Measurements from ENCODE around the gene GLCCI1. TPM values are rescaled to one million over a fixed set of nuclear protein-coding genes. Genes with fewer than 3 reads are reported as not detected.

The GLCCI1 gene
- total RNA-seq, 1 experiment from 2014 or later = 3.2 TPM

DNA sequence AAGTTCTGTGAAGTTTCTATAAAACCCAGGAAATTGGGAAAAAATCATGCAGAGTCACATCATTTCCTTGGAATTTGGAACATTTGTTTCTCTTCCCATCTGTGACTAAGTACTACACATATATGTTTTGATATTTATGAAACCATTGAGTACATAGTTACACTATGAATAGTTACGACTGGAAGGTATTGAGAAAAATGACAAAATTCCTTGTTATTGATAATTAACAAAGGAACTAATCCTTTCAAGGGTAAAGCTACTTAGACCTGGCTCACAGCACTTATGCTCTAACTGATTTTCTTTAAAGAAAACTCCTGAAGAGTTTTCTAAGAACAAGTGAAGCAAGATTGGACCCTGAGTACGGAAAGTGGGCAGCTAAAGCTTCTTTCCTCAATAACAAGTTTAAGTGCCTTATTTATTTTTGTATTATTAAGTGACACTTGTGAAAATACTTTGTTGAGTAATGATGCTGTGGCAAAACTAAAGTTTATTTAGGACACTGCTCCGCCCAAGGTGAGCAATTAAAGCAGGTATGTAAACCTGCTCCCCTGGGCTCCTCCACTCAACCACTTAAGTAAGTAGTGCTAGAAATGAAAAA lies 12.0 kb upstream of the GLCCI1 start:
- in situ Hi-C loops (cut with HindIII; ENCODE audit: low pct_unique_long_range_greater_than_20kb, low sequenced_read_pairs) = no loop called here
- no peak for DNase-seq (ENCODE audit: low read depth, low spot score)

DNA sequence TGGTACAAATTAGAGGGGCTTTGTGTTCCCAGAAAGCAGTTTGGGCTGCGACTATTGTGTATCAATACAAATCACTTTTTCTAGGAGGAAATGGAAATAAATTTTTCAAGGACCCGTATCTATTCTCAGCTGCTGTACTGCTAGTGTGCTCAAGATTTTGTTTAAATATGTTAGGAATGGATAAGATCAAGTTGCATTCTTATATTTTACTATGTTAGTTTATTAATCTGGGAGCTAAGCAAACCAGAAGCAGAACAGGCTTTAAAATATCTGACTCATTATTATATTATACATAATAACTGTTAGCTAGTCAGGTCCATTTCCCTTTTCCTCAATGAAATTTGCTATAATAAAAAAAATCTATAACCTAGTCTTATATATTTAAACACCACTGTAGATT lies 11.1 kb upstream of the GLCCI1 start:
- no peak for DNase-seq (ENCODE audit: low read depth, low spot score)
- in situ Hi-C loops (cut with HindIII; ENCODE audit: low pct_unique_long_range_greater_than_20kb, low sequenced_read_pairs) = no loop called here

DNA sequence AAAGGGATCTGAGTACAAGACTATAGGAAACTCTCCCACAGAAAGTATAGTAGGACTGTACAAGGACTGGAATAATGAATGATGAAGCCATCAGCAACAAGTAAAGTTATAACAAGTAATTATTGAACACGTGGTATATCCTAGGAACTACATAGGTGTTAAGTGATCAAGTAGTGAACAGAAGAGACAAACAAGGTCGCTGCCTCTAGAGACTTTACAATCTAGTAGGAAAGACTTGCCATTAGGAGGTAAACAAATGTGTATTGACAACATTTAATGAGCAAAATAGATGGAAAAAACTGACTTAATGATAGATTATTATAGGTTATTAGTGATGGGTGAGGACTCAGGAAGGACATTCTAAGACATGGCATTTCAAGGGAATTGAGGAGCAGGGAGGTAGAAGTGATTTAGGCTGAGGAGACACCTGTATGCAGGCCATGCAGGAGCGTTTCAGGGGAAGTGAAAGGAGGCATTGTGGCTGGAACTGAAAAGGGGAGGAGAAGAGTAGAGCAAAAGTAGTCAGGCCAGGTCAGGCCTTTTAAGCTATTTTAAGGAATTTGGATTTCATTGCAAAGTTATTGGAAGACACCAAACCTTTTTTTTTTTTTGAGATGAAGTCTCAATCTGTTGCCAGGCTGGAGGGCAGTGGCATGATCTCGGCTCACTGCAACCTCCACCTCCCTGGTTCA lies 8.5 kb upstream of the GLCCI1 start:
- DNase-seq (ENCODE audit: low read depth, low spot score) = no peak
- in situ Hi-C loops (cut with HindIII; ENCODE audit: low pct_unique_long_range_greater_than_20kb, low sequenced_read_pairs) = no loop called here

DNA sequence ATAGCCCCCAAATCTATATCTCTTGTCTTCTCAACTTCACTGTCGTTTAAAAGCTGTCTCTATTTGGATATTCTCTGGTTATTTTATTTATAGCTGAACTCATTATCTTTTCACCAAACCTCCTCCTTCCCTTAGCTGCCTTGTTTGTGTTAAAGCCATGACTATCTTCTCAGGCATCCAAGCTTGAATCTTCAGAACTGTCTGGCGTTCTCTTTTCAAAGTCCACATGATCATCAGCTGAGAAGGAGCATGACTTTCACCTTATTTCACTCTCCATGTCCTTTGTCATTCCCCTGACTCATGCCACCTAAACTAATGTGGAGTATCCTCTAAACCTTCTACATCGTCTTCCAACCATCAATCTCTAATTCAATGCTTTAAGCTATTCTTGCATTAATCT lies 5.7 kb upstream of the GLCCI1 start:
- in situ Hi-C loops (cut with HindIII; ENCODE audit: low pct_unique_long_range_greater_than_20kb, low sequenced_read_pairs) = no loop called here
- DNase-seq (ENCODE audit: low read depth, low spot score) = no peak

DNA sequence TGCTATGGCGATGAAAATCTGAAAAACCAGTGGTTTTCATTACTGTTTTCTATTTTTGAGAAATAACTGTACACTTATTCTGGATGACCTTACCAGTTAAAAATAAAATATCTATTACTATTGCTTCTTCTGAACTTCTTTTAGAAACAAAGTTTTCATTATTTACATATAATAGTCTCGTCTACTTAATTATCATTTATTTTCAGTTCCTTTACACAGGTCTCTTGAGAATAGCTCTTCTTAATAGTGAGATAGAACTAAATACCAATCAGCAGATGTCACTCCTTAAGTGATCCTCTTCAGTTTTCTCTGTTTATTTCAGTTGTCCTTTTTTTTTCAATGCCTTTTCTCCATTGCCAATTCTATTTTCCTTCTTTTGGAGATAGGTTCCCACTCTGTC lies 4.3 kb upstream of the GLCCI1 start:
- in situ Hi-C loops (cut with HindIII; ENCODE audit: low pct_unique_long_range_greater_than_20kb, low sequenced_read_pairs) = no loop called here

DNA sequence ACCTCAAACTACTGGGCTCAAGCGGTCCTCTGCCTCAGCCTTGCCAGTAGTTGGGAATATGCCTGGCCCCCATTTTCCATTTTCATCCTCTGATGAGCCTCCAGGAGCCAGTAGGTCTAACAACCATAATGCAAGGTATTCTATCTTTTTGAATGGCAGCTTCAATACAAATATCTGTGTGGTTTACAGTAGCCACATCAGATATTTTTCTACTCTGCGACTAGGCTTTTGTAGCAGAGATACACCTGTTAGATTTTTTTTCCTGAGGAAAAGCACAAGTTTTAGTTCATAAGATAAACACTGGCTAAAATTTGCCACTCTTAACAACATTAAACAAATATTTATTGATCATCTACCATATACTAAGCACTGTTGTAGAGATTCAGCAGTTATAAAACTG lies 3.9 kb upstream of the GLCCI1 start:
- DNase-seq (ENCODE audit: low read depth, low spot score) = no peak
- in situ Hi-C loops (cut with HindIII; ENCODE audit: low pct_unique_long_range_greater_than_20kb, low sequenced_read_pairs) = no loop called here

More for the DNA sequence above, 4.3 kb upstream of the GLCCI1 start:
- DNase-seq (ENCODE audit: low read depth, low spot score) = no peak

DNA sequence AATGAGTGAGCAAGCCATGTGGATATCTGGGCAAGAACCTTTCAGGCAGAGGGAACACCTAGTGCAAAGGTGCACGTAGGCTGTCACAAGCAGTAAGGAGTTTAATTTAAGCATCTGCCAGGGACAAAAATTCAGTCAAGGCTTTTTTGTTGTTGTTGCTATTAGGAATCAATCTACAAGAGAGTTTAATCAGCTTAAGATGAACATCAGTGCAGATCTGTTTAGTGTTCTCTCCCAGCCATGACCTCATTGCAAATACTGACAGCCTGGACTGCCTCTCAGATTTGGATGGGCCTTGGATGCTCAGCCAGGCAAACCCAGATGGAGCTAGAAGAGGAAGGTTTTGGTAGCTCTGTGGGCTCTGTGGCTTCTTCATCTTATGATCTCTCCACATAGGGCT lies 3.3 kb upstream of the GLCCI1 start:
- no peak for DNase-seq (ENCODE audit: low read depth, low spot score)
- in situ Hi-C loops (cut with HindIII; ENCODE audit: low pct_unique_long_range_greater_than_20kb, low sequenced_read_pairs) = no loop called here

DNA sequence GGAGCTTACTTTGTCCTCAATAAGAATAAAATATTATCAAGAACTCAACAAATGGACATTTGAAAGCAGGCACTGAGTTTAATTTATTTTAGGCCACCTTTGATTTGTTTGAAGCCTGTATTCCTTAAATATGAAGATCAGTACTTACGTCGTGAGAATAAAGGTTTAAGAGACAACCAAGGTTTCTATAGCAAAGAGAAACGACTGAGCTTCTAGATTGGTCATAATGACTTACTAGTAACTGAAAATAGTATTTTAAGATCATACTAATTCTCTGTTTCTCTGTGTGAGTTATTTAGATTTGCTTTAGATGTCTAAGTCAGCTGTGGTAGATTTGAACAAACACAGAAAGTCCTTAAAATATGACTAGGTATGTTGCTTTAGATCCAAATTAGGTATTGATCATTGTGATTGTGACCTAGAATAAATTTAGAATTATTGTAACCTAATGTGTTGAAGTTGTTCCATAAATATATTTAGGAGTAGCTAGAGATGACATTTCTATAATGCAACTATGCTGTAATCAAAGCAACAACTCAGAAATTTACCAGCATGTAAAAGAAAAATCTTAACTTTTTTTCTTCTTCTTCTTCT lies 2.4 kb upstream of the GLCCI1 start:
- DNase-seq (ENCODE audit: low read depth, low spot score) = no peak
- in situ Hi-C loops (cut with HindIII; ENCODE audit: low pct_unique_long_range_greater_than_20kb, low sequenced_read_pairs) = no loop called here

DNA sequence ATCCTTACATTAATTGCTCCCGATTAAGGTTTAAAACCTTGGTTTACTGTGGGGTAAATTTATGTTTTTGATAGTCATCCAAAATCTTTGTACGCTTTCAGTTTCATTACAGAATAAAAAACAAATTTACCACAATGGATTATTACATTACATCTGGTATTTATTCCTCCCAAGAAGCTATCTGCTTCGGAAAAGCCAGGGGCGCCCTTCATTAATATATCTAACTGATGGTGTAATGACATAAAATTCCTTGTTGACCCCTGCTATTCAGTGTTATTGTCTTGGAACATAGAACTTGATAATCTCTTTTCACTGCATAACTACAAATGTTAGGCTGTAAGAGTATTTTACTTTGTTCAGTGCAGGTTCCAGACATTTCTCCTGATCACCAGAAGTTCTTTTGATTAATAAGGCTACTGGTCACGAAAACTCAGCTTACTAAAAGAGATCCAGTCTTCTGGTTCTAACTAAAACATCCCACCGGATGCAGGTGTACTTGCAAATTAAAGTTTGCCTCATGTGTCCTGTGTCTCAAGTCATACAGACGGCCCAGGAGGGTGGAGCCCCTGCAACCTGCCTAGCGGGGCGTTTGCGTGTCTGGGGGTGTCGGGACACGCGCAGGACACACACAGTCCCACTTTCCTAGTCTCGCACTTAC lies 581 bp upstream of the GLCCI1 start:
- in situ Hi-C loops (cut with HindIII; ENCODE audit: low pct_unique_long_range_greater_than_20kb, low sequenced_read_pairs) = no loop called here
- DNase-seq (ENCODE audit: low read depth, low spot score) = no peak

DNA sequence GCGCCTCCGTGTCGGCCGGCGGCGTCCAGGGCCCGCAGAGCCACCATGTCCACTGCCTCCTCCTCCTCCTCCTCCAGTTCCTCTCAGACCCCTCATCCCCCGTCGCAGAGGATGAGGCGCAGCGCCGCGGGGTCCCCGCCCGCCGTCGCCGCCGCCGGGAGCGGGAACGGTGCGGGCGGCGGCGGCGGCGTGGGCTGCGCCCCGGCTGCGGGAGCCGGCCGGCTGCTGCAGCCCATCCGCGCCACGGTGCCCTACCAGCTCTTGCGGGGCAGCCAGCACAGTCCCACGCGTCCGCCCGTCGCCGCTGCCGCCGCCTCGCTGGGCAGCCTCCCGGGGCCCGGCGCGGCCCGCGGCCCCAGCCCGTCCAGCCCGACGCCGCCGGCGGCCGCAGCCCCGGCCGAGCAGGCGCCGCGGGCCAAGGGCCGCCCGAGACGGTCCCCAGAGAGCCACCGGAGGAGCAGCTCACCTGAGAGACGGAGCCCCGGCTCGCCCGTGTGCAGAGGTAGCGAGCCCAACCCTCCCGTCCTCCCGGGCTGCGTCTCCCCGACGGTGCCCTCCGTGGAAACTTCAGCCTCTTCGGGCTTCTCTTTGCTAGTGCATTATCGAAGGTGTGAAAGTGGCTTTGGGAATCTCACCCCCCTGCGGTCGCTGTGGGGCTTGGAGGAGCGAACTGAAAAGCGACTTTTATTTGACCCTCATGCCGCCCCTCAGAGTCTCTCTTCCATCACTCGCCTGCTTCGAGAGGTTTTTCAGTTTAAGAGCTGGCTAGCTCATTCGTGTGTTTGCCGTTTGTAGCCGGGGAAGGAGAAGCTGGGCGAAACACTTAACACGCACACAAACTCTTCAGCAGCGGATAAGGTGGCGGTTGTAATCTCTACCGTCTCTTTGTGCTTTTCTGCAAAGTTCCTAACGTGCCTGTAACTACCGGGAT lies 975 bp downstream of the GLCCI1 start:
- peak; percentile 47 for DNase-seq (ENCODE audit: low read depth, low spot score)
- in situ Hi-C loops (cut with HindIII; ENCODE audit: low pct_unique_long_range_greater_than_20kb, low sequenced_read_pairs) = no loop called here

DNA sequence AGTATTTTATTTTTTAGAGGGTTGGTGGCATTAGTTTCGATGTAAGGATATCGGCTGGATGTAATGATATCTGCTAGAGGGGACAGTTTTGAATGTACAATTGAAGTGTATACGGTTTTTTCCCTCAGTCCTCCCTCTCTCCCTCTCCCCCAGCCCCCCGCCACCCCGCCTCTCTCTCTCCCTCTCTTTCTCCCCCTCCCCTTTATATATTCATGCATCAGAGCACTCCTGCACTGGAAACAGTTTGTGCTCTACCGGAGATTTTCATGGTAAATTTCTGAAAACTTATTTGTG lies 1.6 kb downstream of the GLCCI1 start:
- no peak for DNase-seq (ENCODE audit: low read depth, low spot score)
- in situ Hi-C loops (cut with HindIII; ENCODE audit: low pct_unique_long_range_greater_than_20kb, low sequenced_read_pairs) = no loop called here

DNA sequence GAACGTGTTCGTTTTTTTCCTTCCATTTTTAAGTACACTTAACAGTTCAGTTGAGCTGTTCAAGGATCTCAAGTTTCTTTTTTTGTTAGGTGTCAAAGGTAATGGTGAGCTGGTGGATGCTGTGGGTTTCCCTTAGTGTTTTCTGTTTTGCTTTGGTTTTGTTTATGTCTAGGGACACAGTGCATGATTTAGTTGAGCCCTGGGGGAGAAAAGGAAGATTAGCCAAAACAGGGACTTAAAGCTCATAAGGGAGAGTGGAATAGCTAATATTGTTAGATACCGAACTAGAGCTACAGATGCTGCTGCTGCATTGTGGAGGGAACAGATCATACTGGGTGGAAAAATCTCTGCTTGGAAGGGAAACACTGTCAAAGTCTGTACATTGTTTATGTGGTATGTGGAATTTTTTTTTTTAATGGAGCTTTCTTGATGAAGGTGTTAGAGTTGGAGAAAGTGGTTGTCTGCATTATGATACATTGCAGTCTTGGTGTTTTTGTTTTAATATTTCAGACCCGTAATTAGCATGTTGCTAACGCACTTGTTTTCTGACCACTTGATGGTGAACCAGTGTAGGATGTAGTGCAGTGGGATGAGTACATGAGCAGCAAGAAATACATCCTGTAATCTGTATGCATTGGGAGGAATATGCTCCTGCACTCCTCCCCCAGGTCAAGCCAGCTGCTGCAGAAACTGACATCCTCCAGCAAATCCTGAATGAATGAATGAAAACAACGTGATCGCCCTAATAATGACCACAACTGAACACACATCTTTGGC lies 2.1 kb downstream of the GLCCI1 start:
- DNase-seq (ENCODE audit: low read depth, low spot score) = peak; percentile 35

DNA sequence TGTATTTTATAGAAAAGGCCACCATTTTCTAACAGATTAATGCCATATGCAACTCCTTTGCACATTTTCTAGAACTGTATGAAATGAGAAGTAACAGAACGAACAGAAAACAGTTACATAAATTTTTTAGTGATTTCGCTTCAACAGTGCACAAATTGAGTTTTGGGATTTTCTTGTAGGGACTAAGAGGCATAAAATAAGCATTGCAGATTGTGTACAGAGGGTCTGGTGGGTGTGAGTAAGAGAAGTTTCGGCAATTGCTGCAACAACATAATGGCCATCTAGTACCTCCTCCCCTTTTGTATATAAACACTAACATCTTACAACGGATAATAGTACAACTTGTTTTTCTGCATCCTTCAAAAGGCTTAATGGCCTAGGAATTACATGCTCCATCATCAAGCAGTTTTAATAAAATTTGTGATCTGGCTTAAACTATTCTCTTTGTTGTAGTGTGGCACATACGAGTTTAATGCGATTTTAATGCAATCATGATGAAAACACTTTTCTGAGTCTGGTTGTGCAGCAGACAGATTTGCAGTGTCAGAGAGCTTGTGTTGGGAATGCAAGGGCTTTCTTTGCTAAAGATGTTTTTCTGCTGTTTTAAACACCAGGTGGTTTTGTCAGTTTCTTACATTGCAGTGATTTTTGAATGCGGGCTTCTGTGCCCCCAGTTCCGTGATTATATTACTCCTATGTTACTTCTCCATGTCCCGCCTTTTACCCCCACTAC lies 2.9 kb downstream of the GLCCI1 start:
- DNase-seq (ENCODE audit: low read depth, low spot score) = no peak
- in situ Hi-C loops (cut with HindIII; ENCODE audit: low pct_unique_long_range_greater_than_20kb, low sequenced_read_pairs) = no loop called here

More for the DNA sequence above, 2.1 kb downstream of the GLCCI1 start:
- in situ Hi-C loops (cut with HindIII; ENCODE audit: low pct_unique_long_range_greater_than_20kb, low sequenced_read_pairs) = no loop called here

DNA sequence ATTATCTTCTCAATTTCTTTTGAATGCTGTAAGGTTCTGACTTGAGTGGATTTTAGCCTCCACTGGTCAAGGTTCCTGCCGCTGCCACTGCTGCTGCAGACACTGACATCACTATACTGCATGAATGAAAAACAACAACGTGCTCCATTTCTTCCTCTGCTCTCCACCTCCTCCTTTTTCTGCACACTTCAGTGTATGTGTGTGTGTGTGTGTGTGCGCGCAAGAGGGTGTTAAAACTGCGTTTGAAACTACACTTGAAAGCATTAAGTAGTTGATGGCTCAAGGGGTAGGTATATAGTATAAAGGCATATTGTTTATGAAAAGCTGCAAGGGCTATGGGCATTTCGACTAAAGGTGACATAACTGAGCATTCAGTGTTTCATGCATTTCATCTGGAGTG lies 3.5 kb downstream of the GLCCI1 start:
- no peak for DNase-seq (ENCODE audit: low read depth, low spot score)
- in situ Hi-C loops (cut with HindIII; ENCODE audit: low pct_unique_long_range_greater_than_20kb, low sequenced_read_pairs) = no loop called here

DNA sequence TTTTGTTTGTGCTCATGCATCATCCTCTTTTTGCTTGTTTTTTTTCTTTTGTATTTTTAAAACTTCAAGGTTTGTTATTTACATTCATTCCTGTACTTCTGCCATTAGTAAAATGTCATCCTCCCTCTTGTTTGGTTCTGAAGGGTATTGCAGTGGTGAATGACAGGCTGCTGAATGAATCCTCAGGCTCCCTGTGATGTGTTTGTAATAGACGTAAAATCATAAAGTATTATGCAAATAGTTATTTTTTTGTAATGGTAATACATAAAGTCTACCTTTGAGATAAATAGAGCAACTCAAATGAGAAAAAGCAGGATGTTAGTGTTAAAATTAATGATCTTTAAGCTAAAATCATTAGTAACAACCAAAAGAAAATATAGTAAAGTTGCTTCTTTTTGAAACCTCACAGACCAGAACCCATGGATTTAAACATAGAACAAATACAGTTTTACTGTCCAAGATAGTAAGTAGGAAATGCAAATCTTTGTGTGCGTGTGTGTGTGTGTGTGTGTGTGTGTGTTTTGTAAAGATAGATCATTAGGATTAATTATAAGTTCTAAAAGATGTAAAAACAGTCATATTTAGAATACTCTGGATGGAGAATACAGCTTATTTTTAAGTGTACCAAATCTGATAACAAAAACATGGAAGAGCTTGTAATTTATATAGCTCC lies 4.5 kb downstream of the GLCCI1 start:
- no peak for DNase-seq (ENCODE audit: low read depth, low spot score)
- in situ Hi-C loops (cut with HindIII; ENCODE audit: low pct_unique_long_range_greater_than_20kb, low sequenced_read_pairs) = no loop called here

DNA sequence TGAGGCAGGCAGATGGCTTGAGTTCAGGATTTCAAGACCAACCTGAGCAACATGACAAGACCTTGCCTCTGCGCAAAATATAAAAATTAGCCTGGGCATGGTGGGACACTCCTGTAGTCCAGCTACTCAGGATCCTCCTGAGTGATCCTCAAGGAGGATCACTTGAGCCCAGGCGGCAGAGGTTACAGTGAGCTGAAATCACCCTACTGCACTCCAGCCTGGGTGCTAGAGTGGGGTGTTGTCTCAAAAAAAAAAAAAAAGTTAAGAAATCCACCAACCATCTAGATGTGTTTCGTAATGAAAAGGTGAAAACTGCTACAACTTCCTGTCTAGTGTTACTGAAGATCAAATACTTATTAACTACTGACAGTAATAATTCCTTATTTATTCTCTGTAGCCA lies 8.1 kb downstream of the GLCCI1 start:
- no peak for DNase-seq (ENCODE audit: low read depth, low spot score)
- in situ Hi-C loops (cut with HindIII; ENCODE audit: low pct_unique_long_range_greater_than_20kb, low sequenced_read_pairs) = no loop called here

Measured in SK-MEL-5 (cell line).